ENCODE measurements around the gene RNF182.
A peak's percentile ranks its signal among the peaks of the same experiment; 100 is the strongest.

Gene RNF182

DNA sequence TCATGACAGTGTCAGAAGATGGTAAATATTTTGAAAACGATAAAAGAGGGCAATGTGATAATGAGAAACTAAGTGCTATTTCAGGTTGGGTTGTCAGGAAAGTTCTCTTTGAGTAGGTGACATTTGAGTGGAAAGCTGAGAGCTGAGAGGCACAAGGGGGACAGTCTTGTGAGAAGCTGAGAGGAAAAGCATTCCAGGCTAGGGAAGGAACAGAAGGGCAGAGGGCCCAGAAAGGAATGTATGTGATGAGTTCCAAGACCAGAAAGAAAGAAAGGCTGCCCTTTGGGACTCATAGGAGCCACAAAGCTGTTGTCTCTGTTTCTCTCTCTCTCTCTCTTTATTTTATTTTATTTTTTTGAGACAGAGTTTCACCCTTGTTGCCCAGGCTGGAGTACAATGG lies 7.6 kb upstream of the RNF182 start:
- peak; percentile 25 for DNase-seq (ENCODE audit: low read depth)

DNA sequence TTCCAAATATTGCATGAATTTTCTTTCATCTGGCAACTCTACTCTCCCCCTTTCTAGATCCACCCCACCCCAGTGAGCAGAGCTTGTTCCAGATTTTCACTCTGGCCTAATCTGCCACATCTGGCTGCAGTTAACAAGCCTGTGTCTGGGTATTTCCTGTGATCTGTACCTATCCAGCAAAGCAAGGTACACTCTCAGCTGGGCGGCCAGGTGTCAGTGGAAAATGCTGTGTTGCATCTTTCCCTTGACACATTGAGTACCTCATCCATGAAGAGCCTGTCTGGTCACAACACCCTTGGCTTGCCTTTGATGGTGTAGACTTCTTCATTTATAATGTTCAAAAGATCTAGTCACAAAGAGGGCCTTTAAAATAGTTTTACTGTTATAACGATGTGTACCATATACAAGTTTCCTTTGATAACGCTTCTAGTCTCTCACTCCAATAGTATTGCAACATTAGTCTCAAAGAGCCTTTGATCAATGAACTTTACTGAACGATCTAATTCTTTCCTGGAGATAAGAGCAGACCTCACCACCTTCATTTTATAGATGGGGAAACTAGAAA lies 6.0 kb upstream of the RNF182 start:
- DNase-seq (ENCODE audit: low read depth) = no peak

DNA sequence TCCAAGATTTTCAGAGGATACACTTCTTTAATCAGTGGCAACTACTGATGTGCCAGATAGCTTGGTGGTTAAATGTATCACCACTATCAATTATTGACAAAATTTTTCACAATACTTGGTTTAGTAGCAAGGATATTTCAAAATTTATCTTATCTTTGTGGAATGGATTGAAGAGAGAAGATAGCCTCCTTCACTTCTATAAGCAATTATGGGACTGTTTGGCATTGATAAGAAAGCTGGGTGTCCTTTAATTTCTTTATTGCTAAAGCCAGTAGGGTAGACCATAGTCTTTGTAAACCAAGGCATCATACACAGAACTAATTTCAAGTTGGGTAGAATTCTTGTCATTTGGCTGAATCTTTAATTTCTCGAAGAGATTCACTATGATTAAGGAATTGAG lies 4.9 kb upstream of the RNF182 start:
- DNase-seq (ENCODE audit: low read depth) = no peak

DNA sequence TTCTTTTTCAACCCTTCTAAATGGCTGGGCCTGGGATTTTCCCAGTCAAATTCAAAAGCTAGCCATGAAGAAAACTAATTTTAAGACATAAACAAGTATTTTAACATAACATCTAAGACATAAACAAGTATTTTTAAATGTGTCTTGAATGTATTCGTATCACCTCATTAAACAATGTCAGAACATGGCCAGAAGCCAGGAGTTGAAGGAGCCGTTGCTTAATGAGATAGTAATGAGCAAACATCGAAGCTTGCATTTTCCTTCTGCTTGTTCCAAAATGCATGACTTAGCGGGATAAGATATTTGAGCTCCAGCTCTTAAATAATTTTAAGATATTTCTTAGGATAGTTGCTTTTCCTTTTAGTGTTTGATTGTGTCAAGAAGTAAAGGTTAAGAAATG lies 4.2 kb upstream of the RNF182 start:
- no peak for DNase-seq (ENCODE audit: low read depth)

DNA sequence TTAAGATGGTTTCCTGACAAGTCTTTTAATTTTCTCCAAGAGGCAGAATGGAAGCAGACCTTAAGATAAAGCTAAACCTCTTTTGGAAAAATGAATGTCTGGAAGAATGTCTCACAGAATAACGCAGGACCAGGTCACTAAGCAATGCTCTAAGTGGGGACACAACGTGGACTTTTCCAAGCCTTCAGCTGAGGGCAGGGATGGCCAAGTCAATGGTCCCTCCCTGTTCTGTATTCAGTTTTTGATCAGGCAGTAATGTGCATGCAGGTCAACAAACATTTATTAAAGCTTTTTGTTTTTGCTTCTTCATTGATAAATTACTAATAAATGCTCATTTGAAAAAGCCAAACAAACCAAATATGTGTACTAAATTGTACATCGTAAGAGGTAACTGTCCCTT lies 2.0 kb upstream of the RNF182 start:
- DNase-seq (ENCODE audit: low read depth) = no peak

DNA sequence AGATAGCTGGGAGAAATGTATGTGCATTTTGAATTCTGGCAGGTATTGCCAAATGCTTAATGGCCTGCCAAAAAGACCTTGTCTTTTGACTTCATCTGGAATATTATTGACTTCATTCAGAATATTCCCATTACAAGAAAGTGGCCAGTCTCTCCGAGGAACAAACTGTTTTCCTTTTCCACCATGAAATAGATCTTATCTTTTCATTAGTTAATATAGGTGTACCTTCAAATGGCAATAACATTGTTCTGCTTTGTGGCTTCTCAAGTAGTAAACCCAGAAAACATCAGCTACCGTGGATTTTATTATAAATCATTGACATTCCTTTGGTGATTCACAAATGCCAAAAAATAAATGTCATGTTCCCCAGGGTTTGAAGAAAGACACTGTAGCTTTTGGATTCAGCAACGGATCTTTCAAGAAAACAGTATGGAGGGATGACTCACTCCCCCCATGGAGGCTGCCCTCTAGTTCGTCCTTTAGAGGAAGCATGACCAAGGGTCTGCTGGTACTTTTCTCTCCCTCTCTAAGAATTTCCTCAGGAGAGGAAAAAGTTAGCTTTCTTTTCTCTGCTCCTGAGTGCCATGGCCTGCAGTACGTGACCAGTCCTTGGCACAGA lies 1.1 kb upstream of the RNF182 start:
- DNase-seq (ENCODE audit: low read depth) = peak; percentile 86

DNA sequence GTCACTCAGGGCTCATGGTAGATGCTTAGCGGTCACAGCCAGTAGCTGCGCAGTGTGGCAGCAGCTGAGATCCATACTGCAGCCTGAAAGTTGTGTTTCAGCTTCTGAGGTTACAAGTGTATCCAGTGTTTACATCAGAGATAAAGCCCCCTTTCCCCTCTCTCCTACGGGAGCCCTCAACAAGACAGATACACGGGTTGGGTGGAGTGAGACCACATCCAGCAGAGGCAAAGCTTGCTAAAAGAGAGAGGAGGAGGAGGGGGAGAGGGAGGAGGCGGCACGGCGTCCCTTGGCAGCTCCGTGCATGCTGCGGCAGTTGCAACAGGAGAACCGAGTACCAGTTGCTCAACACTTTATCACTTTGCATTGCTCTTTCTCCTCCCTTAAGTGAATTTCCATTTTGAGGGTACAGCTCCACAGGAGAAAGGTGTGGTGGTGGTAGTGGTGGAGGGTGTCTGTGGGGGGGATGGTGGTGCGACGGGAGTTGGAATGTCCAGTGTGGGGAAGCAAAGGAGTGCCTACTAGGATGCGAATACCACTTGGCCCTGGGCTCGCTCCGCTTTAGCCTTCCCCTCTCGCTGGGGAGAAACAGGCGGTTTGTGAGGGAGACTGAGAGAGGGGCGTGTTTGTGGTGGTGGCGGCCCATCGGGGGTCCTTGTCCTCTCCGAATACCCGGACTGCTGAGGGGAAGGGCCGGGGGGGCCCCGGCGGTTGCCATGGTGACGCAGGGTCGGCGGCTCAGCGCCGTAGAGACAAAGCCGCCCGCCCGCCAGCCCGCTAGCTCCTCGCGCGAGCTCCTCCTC lies 405 bp upstream of the RNF182 start:
- DNase-seq (ENCODE audit: low read depth) = peak; percentile 51

DNA sequence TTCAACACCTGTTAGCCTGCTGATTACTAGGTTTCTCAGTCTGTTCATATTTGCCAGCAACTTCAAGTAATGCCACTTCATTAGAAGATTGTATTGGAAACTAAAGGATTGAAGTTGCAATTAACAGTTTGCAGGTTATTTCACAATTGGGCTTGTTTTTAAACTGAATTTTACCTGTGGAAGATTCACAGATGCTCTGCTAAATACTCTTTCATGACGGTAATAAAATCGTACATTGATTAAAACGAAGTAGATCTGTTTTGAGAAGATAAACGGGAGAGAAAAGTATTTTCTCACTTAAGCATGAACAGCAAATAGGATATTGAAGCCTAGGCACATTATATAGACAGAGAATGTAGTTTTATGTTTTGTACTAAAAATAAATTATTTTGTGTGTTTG lies 1.6 kb downstream of the RNF182 start:
- DNase-seq (ENCODE audit: low read depth) = no peak

DNA sequence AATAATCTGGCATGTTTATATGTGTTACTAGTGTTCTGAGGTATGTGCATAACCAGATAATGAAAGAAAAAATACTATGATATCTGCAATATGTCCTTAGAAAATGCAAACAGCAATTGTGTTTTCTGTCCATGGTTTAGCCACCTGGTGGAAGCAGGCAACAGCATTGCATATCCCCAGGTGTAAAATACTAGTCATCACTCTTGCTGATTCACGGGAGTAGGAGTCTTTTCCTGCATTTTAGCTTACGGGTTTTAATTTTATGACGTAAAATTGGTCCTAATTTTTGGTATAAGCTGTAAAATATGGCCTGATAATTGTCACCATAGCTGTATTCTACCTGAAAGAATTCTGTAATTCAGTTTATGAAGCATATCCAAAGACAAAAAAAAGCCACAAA lies 2.5 kb downstream of the RNF182 start:
- DNase-seq (ENCODE audit: low read depth) = no peak

DNA sequence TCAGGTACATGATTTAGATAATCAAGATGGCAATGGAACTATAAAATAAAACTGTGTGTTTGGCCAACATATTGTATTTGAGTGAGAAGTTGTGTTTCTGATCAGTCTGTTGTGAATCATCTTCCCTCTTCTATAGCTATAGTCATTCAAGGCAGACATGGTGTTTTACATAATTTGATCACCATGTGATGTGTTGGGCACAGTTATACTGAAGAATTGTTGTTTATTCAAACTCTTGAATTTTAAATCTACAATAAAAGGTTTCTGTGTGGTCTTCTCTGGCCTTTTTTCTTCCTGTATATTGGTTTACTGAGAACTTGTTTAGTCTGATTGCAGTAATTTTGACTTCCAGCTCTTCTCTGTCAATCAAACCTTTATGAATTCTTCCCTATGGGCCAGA lies 4.4 kb downstream of the RNF182 start:
- DNase-seq (ENCODE audit: low read depth) = no peak

DNA sequence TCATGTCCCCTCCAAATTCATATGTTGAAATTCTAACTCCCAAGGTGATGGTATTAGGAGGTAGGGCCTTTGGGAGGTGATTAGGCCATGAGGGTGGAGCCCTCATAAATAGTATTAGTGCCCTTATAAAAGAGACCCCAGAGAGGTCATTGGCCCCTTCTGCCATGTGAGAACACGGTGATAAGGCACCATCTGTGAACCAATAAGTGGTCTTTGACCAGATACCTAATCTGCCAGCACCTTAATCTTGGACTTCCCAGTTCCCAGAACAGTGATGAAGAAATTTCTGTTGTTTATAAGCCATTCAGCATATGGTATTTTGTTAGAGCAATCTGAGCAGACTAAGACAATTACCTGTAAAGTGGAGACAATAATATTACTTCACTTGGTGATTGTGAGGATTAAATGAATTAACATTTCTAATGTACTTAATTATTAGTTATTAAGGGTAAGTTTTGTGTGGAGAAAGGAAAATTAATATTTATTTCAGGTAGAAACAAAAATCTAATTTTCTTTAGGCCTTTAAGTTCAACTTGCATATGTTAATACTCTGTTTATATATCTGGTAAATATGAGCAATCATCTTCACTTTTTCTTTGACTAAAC lies 7.1 kb downstream of the RNF182 start:
- no peak for DNase-seq (ENCODE audit: low read depth)

DNA sequence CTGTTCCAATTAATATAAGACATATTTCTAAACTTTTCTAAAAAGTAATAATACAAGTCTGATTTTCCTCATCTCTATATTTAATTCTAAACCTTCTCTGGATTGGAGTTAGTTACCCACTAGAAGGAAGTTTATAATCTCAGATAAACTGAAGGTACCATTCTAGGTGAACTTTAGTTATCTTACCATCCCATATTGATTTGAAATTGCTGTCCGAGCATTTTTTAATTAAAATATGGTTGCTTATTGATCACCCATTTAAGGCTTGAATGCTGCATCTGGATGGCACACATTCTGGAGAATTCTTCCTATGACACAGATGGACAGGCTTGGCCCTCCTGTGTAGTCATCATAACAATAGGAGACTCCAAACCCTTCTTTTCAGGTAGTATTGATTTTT lies 8.0 kb downstream of the RNF182 start:
- DNase-seq (ENCODE audit: low read depth) = no peak

DNA sequence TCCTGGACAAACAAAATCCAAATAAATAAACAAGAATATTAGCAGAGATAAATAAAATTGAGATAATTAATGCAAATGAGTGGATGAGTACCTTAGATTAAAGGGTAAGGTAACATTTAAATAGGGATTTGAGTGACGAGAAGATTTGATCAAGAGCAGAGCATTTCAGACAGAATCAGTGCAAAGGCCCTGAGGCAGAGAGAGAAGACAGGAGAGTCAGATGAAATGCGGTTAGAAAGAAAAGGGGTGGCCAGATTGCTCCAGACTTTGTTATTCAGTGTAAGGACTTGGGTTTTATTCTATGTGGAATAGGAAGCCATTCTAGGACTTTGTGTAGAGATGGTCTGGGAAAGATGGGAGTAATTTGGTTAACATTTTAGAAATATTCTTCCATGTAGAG lies 10.0 kb downstream of the RNF182 start:
- no peak for DNase-seq (ENCODE audit: low read depth)

DNA sequence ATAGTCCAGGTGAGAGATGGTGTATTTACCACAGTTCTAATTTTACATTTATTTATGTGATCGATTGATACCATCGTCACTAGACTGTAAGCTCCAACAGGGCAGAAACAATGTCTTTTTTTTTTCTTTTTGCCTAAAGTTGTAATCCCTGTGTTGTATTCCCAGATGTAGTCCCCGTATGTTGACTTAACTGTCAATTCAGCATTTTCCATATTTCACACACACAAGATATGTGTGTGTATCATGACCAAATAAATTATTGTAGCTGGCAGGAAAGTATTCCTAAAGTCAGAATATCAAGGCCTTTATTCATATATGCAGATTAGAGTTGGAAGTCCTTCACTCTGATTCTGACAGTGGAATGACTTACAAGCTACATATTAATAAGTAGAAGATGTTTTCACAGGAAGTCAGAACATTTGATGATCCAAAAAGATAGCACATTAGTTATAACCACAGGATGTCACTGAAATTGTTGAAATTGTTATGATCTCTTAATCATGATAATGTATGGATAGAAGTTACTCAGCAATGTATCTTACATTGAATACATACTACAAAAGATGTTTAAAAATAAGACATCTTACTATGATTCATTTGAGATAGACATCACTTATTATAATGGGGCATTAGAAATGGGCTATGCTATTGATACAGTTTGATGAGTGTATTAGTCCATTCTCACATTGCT lies 10.6 kb downstream of the RNF182 start:
- no peak for DNase-seq (ENCODE audit: low read depth)

DNA sequence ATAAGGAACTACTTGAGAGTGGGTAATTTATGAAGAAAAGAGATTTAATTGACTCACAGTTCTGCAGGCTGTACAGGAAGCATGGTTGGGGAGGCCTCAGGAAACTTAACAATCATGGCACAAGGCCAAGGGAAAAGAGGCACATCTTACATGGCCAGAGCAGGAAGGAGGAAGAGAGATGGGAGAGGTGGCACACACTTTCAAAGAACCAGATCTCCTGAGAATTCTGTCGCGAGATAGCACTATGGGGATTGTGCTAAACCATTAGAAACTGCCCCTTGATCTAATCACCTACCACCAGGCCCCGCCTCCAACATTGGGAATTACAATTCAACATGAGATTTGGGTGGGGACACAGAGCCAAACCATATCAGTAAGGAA lies 11.1 kb downstream of the RNF182 start:
- peak; percentile 25 for DNase-seq (ENCODE audit: low read depth)

DNA sequence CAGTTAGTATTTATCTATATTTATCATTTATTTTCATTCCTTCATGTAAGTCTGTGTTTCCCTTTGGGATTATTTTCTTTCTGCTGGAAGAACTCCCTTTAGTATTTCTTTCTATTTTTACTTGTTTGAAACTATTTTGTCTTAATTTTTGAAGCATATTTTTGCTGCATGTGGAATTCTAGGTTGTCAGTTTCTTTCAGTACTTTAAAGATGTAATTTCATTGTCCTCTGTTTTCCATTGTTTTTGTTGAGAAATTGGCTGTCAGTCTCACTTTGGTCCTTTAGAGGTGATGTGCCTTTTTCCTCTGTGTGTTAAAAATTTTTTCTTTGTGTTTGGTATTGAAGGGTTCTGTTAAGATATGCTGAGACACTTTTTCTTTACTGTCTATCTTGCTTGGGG lies 17.1 kb downstream of the RNF182 start:
- DNase-seq (ENCODE audit: low read depth) = no peak

DNA sequence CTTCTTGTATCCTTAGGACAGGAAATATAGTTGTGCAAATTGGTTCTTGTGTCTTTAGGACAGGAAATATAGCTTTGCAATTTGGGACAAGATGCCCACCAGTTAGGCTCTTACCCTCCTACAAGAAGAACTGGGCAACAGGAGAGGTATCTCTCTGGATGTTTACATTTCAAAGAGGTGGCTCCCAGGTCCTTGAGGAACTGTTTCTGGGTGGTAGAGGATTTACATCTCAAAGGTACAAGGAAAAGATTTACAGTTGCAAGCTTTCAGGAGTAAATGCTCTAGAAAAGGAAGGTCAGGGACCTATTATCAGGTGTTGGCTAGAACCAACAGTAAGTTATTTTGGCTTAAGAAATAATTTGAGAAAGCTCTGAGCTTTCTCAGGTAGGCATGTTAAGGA lies 19.2 kb downstream of the RNF182 start:
- DNase-seq (ENCODE audit: low read depth) = no peak

DNA sequence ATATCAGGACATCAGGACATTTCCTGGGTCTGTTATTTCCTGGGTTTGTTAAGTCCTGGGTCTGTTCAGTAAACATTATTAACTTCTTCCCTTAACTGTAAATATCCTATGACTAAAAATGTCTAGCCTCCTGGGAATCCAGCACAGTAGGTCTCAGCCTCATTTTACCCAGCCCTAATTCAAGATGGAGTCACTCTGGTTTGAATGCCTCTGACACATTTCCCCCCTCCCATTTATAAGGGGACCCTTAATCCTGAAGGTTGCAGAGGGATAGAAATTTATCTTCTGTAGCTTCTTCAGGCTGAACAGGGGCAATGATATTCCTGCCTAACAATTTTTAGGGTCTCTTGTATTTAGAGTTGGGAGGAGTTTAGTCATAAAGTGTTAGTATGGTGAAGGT lies 21.8 kb downstream of the RNF182 start:
- DNase-seq (ENCODE audit: low read depth) = no peak

DNA sequence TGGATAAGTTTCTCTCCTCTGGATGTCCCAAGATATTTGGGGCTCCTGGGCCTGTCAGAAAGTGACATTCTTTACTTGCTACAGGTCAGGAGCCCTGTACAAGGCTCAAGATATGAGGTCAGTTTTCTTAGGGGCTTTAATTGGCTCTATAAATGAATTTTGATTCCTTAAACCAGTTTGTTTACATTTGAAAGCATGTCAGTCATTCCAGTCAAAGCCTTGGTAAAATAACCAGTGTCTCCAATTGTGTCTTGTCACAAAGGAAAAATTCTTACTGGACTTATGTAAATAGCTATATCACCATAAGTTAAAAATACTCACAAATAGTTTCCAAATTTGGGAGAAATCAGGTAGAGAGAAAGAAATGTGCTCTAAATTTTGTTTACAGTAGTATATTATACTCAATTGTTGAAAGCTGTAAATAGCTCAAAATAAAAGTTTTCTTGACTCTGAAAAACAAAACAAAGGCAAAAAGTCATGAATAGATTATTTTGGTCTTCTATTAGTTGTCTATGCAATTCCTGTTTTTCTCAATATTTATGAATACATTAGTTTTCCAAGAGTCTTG lies 22.9 kb downstream of the RNF182 start:
- no peak for DNase-seq (ENCODE audit: low read depth)

DNA sequence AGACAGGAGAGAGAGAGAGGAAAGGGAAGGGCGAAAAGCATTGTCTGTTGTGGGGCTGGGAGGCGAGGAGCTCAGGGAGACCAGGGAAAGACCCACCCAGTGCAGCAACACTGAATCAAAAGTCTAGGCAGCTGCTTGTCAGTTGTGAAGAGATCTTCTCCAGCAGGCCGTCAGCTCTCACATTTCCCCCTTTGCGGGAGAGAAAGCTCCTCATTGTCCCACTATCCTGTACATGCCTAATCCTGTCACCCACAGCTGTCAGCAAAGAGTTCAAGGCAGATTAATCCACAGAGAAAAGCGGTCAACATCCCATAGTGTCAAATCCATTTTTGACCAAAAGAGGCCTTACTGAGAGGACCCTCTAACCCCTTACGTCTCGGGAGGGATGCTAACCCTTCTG lies 27.3 kb downstream of the RNF182 start:
- no peak for DNase-seq (ENCODE audit: low read depth)

DNA sequence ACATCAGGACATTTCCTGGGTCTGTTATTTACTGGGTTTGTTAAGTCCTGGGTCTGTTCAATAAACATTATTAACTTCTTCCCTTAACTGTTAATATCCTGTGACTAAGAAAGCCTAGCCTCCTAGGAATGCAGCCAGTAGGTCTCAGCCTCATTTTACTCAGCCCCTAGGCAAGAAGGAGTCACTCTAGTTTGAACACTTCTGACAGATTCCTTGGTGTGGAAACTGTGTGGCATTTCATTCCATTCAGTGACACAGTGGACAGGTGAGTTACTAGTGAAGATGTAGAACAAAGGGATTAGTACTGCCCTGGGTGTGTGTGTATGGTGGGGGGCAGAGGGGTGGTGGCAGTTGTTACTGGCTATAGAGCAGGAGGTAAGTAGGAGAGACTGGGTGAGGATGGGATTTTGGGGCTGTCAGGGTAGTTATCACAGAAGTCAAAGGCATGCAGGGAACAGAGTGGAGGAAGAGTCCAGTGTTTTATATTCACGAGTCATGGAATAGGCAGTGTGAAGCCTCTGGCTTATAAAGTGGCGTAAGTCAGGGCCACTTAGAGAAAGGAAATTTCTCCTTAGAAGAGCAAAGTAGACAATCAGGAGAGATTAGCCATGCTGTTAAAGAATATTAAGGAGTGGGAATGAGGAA lies 28.4 kb downstream of the RNF182 start:
- DNase-seq (ENCODE audit: low read depth) = peak; percentile 72

DNA sequence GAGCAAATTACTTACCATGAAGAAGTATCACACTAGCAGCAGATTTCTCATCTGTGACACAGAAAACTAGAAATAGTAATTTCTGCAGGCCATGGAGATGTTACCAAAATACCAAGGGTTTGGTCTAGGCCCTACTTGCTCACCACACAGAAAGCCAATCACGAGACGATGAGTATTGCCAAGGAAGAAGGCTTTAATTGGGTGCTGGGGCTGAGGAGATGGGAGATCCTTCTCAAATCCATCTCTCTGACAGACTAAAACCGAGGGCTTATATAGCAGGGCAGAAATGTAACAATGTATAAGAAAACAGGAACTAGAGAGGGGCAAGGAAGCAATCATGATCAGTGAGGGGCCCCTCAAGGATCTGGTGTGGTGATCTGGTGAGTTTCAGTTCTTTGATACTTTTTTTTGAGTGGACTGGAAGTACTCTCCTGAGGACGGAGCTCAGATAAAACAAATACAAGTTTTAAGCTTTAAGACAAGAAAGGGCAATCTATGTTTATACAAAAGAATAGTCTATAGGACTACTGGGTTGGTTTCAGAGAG lies 40.9 kb downstream of the RNF182 start:
- no peak for DNase-seq (ENCODE audit: low read depth)

All from EH (cell line).